HepG2 (cell line): ENCODE results near the gene PRSS27. TPM values are rescaled to one million over a fixed set of nuclear protein-coding genes. Genes with fewer than 3 reads are reported as not detected.

Source experiments
- FIP1L1 ChIP-seq: fragments of 200-400 bp; formaldehyde crosslinking; IDR thresholded peaks from 2 replicates; pipeline ENCODE4 v1.6.1; 2018; ENCODE audit warnings: low read depth, mild to moderate bottlenecking, low read length, moderate library complexity, borderline replicate concordance; ENCODE audit not compliant: insufficient read depth
- FOXO1 ChIP-seq: sonication (generic); formaldehyde crosslinking; IDR thresholded peaks from 2 replicates; pipeline ENCODE4 v1.4.0; 2020; ENCODE audit warnings: missing genetic modification reagents
- FOXP1 ChIP-seq, 2 experiments: fragments of 450-650 bp in 1 of 2; IDR thresholded peaks; 2 replicates each; pipeline ENCODE4 v1.6.1; 2017 to 2018; ENCODE audit warnings: antibody characterized with exemption in 1 of 2
- GMEB1 ChIP-seq: sonication (generic); formaldehyde crosslinking; IDR thresholded peaks from 2 replicates; pipeline ENCODE4 v1.5.1; 2020; ENCODE audit warnings: missing genetic modification reagents, mild to moderate bottlenecking, borderline replicate concordance
- MATR3 ChIP-seq: sonication (generic); formaldehyde crosslinking; IDR thresholded peaks from 2 replicates; pipeline ENCODE4 v1.4.0; 2020; ENCODE audit warnings: missing genetic modification reagents
- MBNL3 ChIP-seq: fragments of 250-450 bp; sonication (Bioruptor Pico); conservative IDR thresholded peaks from 2 replicates; pipeline ENCODE4 v1.8.0; 2022; ENCODE audit warnings: mild to moderate bottlenecking, inconsistent platforms
- NAIF1 ChIP-seq: sonication (generic); formaldehyde crosslinking; IDR thresholded peaks from 2 replicates; pipeline ENCODE4 v1.5.0; 2020; ENCODE audit warnings: mild to moderate bottlenecking, missing genetic modification reagents, borderline replicate concordance
- PCBP2 ChIP-seq: fragments of 200-400 bp; formaldehyde crosslinking; optimal IDR thresholded peaks from 2 replicates; pipeline ENCODE3; 2018; ENCODE audit warnings: low read length, low read depth; ENCODE audit not compliant: poor library complexity, severe bottlenecking
- RXRA ChIP-seq: sonication (generic); formaldehyde crosslinking; IDR thresholded peaks from 2 replicates; pipeline ENCODE4 v1.5.1; 2020; ENCODE audit warnings: missing genetic modification reagents
- SIX4 ChIP-seq: sonication (generic); formaldehyde crosslinking; IDR thresholded peaks from 2 replicates; pipeline ENCODE4 v1.4.0; 2020; ENCODE audit warnings: missing genetic modification reagents
- SSRP1 ChIP-seq: IDR thresholded peaks from 2 replicates; pipeline ENCODE4 v1.6.1; 2016; ENCODE audit warnings: control low read depth
- ZBTB20 ChIP-seq: sonication (generic); formaldehyde crosslinking; IDR thresholded peaks from 2 replicates; pipeline ENCODE4 v1.8.1; 2023; ENCODE audit warnings: missing genetic modification reagents, low read depth, mild to moderate bottlenecking, borderline replicate concordance
- ZIK1 ChIP-seq: sonication (generic); formaldehyde crosslinking; IDR thresholded peaks from 2 replicates; pipeline ENCODE4 v1.5.0; 2020; ENCODE audit warnings: mild to moderate bottlenecking, low read depth, missing genetic modification reagents, borderline replicate concordance
- ZNF205 ChIP-seq: IDR thresholded peaks from 2 replicates; pipeline ENCODE4 v1.6.1; 2018; ENCODE audit warnings: missing biosample characterization, missing genetic modification reagents
- ZNF296 ChIP-seq: sonication (generic); formaldehyde crosslinking; conservative IDR thresholded peaks from 2 replicates; pipeline ENCODE4 v1.5.0; 2020; ENCODE audit warnings: mild to moderate bottlenecking, missing genetic modification reagents
- ZNF773 ChIP-seq: sonication (generic); formaldehyde crosslinking; IDR thresholded peaks from 2 replicates; pipeline ENCODE4 v1.4.0; 2020; ENCODE audit warnings: missing genetic modification reagents, borderline replicate concordance
- ZNF792 ChIP-seq: IDR thresholded peaks from 2 replicates; pipeline ENCODE4 v1.6.1; 2016
- ZSCAN31 ChIP-seq: sonication (generic); formaldehyde crosslinking; IDR thresholded peaks from 2 replicates; pipeline ENCODE4 v1.5.0; 2020; ENCODE audit warnings: low read depth, mild to moderate bottlenecking, missing genetic modification reagents
- polyA plus RNA-seq, 8 experiments: library from polyadenylated mRNA; depleted of rRNA in 3 of 8; stranded (reverse) in 7 of 8; unstranded in 1 of 8; fragments of >200 nt; fragmentation: Illumina TruSeq in 4 of 8; extraction: Trizol in 4 of 8; gene quantifications; 2 replicates each; pipeline versions ENCODE4 v1.2.1 to v1.2.3, GENCODE V29; 2011 to 2016; ENCODE audit warnings: low read depth in 4 of 8, missing spikeins in 1 of 8, mixed read lengths in 1 of 8; ENCODE audit not compliant: insufficient read depth in 1 of 8
- total RNA-seq, 5 experiments: library from RNA; depleted of rRNA; stranded (reverse); fragments of >200 nt; fragmentation: Illumina TruSeq; extraction: Trizol; gene quantifications; 2 replicates each; pipeline ENCODE4 v1.2.3, GENCODE V29; 2016; ENCODE audit warnings: low read depth in 1 of 5
- TF ChIP-seq, protein P1 (sequence below), 2 experiments: sonication (generic) in 1 of 2; formaldehyde crosslinking in 1 of 2; IDR thresholded peaks; 2 replicates each; pipeline versions ENCODE4 v1.6.1 to v1.9.0; 2014 to 2022; ENCODE audit warnings: antibody characterized with exemption in 1 of 2, borderline replicate concordance in 1 of 2, inconsistent platforms in 1 of 2, low read depth in 1 of 2, missing genetic modification reagents in 1 of 2
- TF ChIP-seq, protein P2 (sequence below): sonication (generic); formaldehyde crosslinking; IDR thresholded peaks from 2 replicates; pipeline ENCODE4 v1.5.1; 2020; ENCODE audit warnings: mild to moderate bottlenecking, moderate library complexity, missing genetic modification reagents

PRSS27 gene
- total and polyA plus RNA-seq, 2 of the 13 experiments (the other 11 are each of a cell fraction or from before 2014, with no cell fraction given): 0.20 to 0.73 TPM

- TF ChIP-seq ZNF205 (peak; percentile 95), ZIK1 (CRISPR knock-in tag) (peak; percentile 52; the same call in 1 of the 2 replicates), ZNF296 (CRISPR knock-in tag) (no peak), ZNF792 (peak; percentile 87; the same call in 1 of the 2 replicates), FOXP1 (IDR thresholded peaks at IDR 0.05) (no peak), FOXP1 (CRISPR knock-in tag; IDR thresholded peaks at IDR 0.05) (peak; percentile 47; the same call in 1 of the 2 replicates), SSRP1 (no peak), FOXO1 (CRISPR knock-in tag) (peak; percentile 75; the same call in 1 of the 2 replicates), SIX4 (peak; percentile 78), ZSCAN31 (CRISPR knock-in tag) (peak; percentile 91), ZBTB20 (CRISPR knock-in tag) (peak; percentile 21; the same call in 1 of the 2 replicates), FIP1L1 (no peak), MBNL3 (CRISPR knock-in tag) (no peak), GMEB1 (CRISPR knock-in tag) (peak; percentile 90), ZNF773 (CRISPR knock-in tag) (no peak), MATR3 (no peak), NAIF1 (CRISPR knock-in tag) (peak; percentile 52; the same call in 1 of the 2 replicates), PCBP2 (no peak), RXRA (peak; percentile 67)
- TF ChIP-seq, protein P1, sequence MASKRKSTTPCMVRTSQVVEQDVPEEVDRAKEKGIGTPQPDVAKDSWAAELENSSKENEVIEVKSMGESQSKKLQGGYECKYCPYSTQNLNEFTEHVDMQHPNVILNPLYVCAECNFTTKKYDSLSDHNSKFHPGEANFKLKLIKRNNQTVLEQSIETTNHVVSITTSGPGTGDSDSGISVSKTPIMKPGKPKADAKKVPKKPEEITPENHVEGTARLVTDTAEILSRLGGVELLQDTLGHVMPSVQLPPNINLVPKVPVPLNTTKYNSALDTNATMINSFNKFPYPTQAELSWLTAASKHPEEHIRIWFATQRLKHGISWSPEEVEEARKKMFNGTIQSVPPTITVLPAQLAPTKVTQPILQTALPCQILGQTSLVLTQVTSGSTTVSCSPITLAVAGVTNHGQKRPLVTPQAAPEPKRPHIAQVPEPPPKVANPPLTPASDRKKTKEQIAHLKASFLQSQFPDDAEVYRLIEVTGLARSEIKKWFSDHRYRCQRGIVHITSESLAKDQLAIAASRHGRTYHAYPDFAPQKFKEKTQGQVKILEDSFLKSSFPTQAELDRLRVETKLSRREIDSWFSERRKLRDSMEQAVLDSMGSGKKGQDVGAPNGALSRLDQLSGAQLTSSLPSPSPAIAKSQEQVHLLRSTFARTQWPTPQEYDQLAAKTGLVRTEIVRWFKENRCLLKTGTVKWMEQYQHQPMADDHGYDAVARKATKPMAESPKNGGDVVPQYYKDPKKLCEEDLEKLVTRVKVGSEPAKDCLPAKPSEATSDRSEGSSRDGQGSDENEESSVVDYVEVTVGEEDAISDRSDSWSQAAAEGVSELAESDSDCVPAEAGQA (IDR thresholded peaks at IDR 0.05; ENCODE audit: low read depth): peak; percentile 91
- TF ChIP-seq, protein P1 (CRISPR knock-in tag; IDR thresholded peaks at IDR 0.05; ENCODE audit: borderline replicate concordance): no peak
- TF ChIP-seq, protein P2, sequence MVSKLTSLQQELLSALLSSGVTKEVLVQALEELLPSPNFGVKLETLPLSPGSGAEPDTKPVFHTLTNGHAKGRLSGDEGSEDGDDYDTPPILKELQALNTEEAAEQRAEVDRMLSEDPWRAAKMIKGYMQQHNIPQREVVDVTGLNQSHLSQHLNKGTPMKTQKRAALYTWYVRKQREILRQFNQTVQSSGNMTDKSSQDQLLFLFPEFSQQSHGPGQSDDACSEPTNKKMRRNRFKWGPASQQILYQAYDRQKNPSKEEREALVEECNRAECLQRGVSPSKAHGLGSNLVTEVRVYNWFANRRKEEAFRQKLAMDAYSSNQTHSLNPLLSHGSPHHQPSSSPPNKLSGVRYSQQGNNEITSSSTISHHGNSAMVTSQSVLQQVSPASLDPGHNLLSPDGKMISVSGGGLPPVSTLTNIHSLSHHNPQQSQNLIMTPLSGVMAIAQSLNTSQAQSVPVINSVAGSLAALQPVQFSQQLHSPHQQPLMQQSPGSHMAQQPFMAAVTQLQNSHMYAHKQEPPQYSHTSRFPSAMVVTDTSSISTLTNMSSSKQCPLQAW (CRISPR knock-in tag): peak; percentile 91
Measured at GRCh38 chr16:2682209-2683021, 37.6 kb downstream of the PRSS27 start, which contains the start of gene KCTD5 (continued).
